Forelimb muscle (tissue), 1 donor: Measurements from ENCODE around the gene DPYSL5. TPM values are rescaled to one million over a fixed set of nuclear protein-coding genes. Genes with fewer than 3 reads are reported as not detected.
"Not testable (repeated sequence)": the region's sequence is repeated elsewhere in the genome, so short reads cannot be mapped to it uniquely, and the experiment has no call there.

ENCODE experiments used
- DNase-seq: peaks from one replicate; pipeline ENCODE4 v3.0.0-alpha.2; 2013; ENCODE audit warnings: low read depth
- polyA plus RNA-seq: library from polyadenylated mRNA; unstranded; fragments of 120-200 nt; gene quantifications from one replicate; pipeline ENCODE4 v1.2.1, GENCODE V29; 2013; ENCODE audit not compliant: insufficient read length

DPYSL5 gene
- polyA plus RNA-seq: 19.1 TPM

GRCh38 chr2:26847655-26848335 lies at the start of gene DPYSL5:
Gene DPYSL5 (plus strand): TSS chr2:26848132. CDS start chr2:26898500, 50,368 bp downstream.
- no peak for DNase-seq

GRCh38 chr2:26801328-26801727 lies 46.6 kb upstream of the DPYSL5 start:
- no peak for DNase-seq

- DNase-seq: no peak
Measured at GRCh38 chr2:26801796-26802195, 46.1 kb upstream of the DPYSL5 start.

GRCh38 chr2:26805241-26805676 lies 42.7 kb upstream of the DPYSL5 start:
- DNase-seq: no peak

- DNase-seq: no peak
Measured at GRCh38 chr2:26807788-26808460, 40.0 kb upstream of the DPYSL5 start.

GRCh38 chr2:26809211-26809610 lies 38.7 kb upstream of the DPYSL5 start:
- DNase-seq: no peak

- no peak for DNase-seq
Measured at GRCh38 chr2:26809876-26810577, 37.9 kb upstream of the DPYSL5 start.

- no peak for DNase-seq
Measured at GRCh38 chr2:26811261-26811660, 36.7 kb upstream of the DPYSL5 start.

- DNase-seq: no peak
Measured at GRCh38 chr2:26811791-26812694, 35.9 kb upstream of the DPYSL5 start.

- DNase-seq: no peak
Measured at GRCh38 chr2:26812731-26813130, 35.2 kb upstream of the DPYSL5 start.

GRCh38 chr2:26814072-26814765 lies 33.7 kb upstream of the DPYSL5 start:
- not testable (repeated sequence) for DNase-seq

- DNase-seq: no peak
Measured at GRCh38 chr2:26816893-26817292, 31.0 kb upstream of the DPYSL5 start.

- DNase-seq: no peak
Measured at GRCh38 chr2:26818255-26818654, 29.7 kb upstream of the DPYSL5 start.

- no peak for DNase-seq
Measured at GRCh38 chr2:26818972-26819371, 29.0 kb upstream of the DPYSL5 start.

- no peak for DNase-seq
Measured at GRCh38 chr2:26820932-26821331, 27.0 kb upstream of the DPYSL5 start.

- no peak for DNase-seq
Measured at GRCh38 chr2:26822877-26823276, 25.1 kb upstream of the DPYSL5 start.

- DNase-seq: no peak
Measured at GRCh38 chr2:26838121-26838906, 9.6 kb upstream of the DPYSL5 start.

- no peak for DNase-seq
Measured at GRCh38 chr2:26840937-26841610, 6.9 kb upstream of the DPYSL5 start.

- no peak for DNase-seq
Measured at GRCh38 chr2:26843041-26843440, 4.9 kb upstream of the DPYSL5 start.

- DNase-seq: no peak
Measured at GRCh38 chr2:26845021-26845420, 2.9 kb upstream of the DPYSL5 start.
